GM12864 (cell line): ENCODE results near the gene RNASEH2A.

Source experiments
- DNase-seq: peaks from one replicate; pipeline ENCODE4 v3.0.0-alpha.2; 2011; ENCODE audit warnings: low read depth
- H3K4me3 ChIP-seq: 2 replicates; pipeline ENCODE4 v1.5.1; 2011; ENCODE audit warnings: mild to moderate bottlenecking, low read depth, low read length, control low read depth
- CTCF ChIP-seq: IDR thresholded peaks from 2 replicates; pipeline ENCODE4 v1.5.1; 2011; ENCODE audit warnings: low read depth, mild to moderate bottlenecking, moderate library complexity, low read length, control low read depth, inconsistent platforms; ENCODE audit errors: missing control alignments

The RNASEH2A gene

GRCh38 chr19:12821761-12822160 is 15.4 kb downstream of the RNASEH2A start:
- no peak overlapping the region for H3K4me3 ChIP-seq
- TF ChIP-seq CTCF: no peak
- no peak for DNase-seq

- no peak overlapping the region for H3K4me3 ChIP-seq
- no peak for DNase-seq
- peak; percentile 44 for TF ChIP-seq CTCF
Observed at GRCh38 chr19:12825254-12826131, 19.1 kb downstream of the RNASEH2A start.

- no peak overlapping the region for H3K4me3 ChIP-seq
- no peak for TF ChIP-seq CTCF
- DNase-seq: no peak
Observed at GRCh38 chr19:12828494-12828893, 22.1 kb downstream of the RNASEH2A start.

DNA sequence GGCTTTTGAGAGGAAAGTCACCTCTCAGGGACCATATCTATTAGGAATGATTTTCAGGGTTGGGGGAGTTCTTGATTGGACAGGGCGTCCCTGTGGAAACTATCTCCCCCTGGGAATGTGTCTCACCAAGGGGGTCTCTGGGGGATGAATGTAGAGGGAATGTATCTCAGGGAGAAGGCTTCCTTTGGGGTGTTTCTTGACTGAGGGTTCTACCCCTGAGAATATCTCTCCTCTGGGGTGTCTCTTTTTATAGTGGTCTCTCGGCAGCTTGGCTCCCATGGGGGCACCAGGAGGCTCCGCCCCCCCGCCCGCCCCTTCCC is 27.0 kb downstream of the RNASEH2A start:
- DNase-seq: no peak
- no peak for TF ChIP-seq CTCF
- no peak overlapping the region for H3K4me3 ChIP-seq

- DNase-seq: no peak
- H3K4me3 ChIP-seq: peak overlapping the region; percentile 40
- TF ChIP-seq CTCF: peak; percentile 4
Observed at GRCh38 chr19:12833738-12834565, 27.6 kb downstream of the RNASEH2A start.

DNA sequence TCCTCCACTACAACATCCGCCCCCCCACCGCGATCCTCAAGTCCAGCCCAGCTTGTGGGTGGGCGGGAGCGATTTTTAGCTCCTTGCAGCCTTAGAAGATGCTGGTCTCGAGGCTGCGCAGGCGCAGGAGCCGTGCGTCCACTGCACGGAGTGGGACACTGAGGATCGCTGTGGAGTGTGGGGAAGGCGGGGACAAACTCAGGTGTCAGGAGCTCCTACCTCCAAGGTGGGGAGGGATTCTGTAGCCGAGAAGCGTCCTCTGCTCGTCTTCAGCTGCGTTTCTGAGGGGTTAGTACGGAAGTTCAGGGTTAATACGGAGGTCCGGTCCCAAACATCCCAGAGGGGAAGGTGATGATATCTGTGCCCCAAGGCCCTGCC is 28.2 kb downstream of the RNASEH2A start, which contains the start of gene RTBDN:
TSS of gene RTBDN (minus strand) at position 14 of the 378 bp plus-strand sequence. CDS start 4,600 bp downstream, outside the sequence.
- peak within 1 kb of the TSS; percentile 40 for H3K4me3 ChIP-seq
- TF ChIP-seq CTCF: no peak
- DNase-seq: no peak
